Spinal cord (tissue), 10 donors: Measurements from ENCODE around the gene MAP7. TPM values are rescaled to one million over a fixed set of nuclear protein-coding genes. Genes with fewer than 3 reads are reported as not detected.
"Not testable (repeated sequence)": the region's sequence is repeated elsewhere in the genome, so short reads cannot be mapped to it uniquely, and the experiment has no call there.

ENCODE experiments used
- DNase-seq, 6 donors: peaks; one replicate each; pipeline versions ENCODE4 v3.0.0 to v3.0.0-alpha.2; 2013 to 2015; ENCODE audit warnings: low spot score in 6 of 6, low read depth in 4 of 6
- H3K27ac ChIP-seq: one replicate; pipeline ENCODE4 v1.5.1; 2013; ENCODE audit warnings: low read depth, low read length, control low read depth
- H3K27me3 ChIP-seq: one replicate; pipeline ENCODE4 v1.6.1; 2013; ENCODE audit warnings: low read length; ENCODE audit not compliant: control insufficient read depth, insufficient read depth
- H3K36me3 ChIP-seq: one replicate; pipeline ENCODE4 v1.6.1; 2013; ENCODE audit warnings: low read length; ENCODE audit not compliant: control insufficient read depth, insufficient read depth
- H3K4me1 ChIP-seq: one replicate; pipeline ENCODE4 v1.6.1; 2013; ENCODE audit warnings: low read length; ENCODE audit not compliant: control insufficient read depth, insufficient read depth
- H3K4me3 ChIP-seq: one replicate; pipeline ENCODE4 v1.5.1; 2013; ENCODE audit warnings: low read depth, low read length, control low read depth
- H3K9me3 ChIP-seq: one replicate; pipeline ENCODE4 v1.6.1; 2013; ENCODE audit warnings: low read length; ENCODE audit not compliant: control insufficient read depth, insufficient read depth
- WGBS: methylation state at CpG from one replicate; pipeline ENCODE4 v1.1.5; 2013; ENCODE audit warnings: missing lambda C conversion rate; ENCODE audit not compliant: insufficient coverage; 5-methylcytosine and 5-hydroxymethylcytosine counted together
- polyA plus RNA-seq, 2 donors: library from polyadenylated mRNA; unstranded; fragments of 120-200 nt; gene quantifications; one replicate each; pipeline ENCODE4 v1.2.1, GENCODE V29; 2013; ENCODE audit not compliant: insufficient read length in 2 of 2
- total RNA-seq, 2 donors: library from RNA; depleted of rRNA in 1 of 2; stranded (reverse); fragments of 120-200 nt in 1 of 2; fragments of >200 nt in 1 of 2; gene quantifications; one replicate each; pipeline versions ENCODE4 v1.2.3 to v1.2.4, GENCODE V29; 2013 to 2014
- donor health status: healthy.

MAP7 gene
- total and polyA plus RNA-seq, 4 donors: 9.9 to 19.7 (median 13.9) TPM

- 90% methylated on average over 2 of the region's 4 CpGs for WGBS
- DNase-seq: no peak
- Histone ChIP-seq H3K36me3 (no peaks in the 10 kb centered on the region), H3K4me3 (no peak overlapping the region), H3K27ac (no peak overlapping the region), H3K9me3 (no peaks in the 10 kb centered on the region), H3K27me3 (no peaks in the 10 kb centered on the region), H3K4me1 (no peaks in the 10 kb centered on the region)
Observed at GRCh38 chr6:136586295-136586694, 36.1 kb upstream of the MAP7 start.

GRCh38 chr6:136585523-136585922, 35.3 kb upstream of the MAP7 start:
- DNase-seq, H3K4me3 ChIP-seq, H3K27me3 ChIP-seq, H3K36me3 ChIP-seq, H3K9me3 ChIP-seq, H3K27ac ChIP-seq, H3K4me1 ChIP-seq: not testable (repeated sequence)
- WGBS: 83% methylated on average over 1 of the region's 2 CpGs

- not testable (repeated sequence) for H3K27ac ChIP-seq, DNase-seq, H3K4me3 ChIP-seq, H3K27me3 ChIP-seq, H3K4me1 ChIP-seq, H3K36me3 ChIP-seq, H3K9me3 ChIP-seq
- 83% methylated on average over 3 of the region's 5 CpGs for WGBS
Observed at GRCh38 chr6:136584290-136584689, 34.1 kb upstream of the MAP7 start.

- peak in 5 of 6 donors; percentile 15 to 79 (median 36) for DNase-seq
- Histone ChIP-seq H3K36me3 (no peaks in the 10 kb centered on the region), H3K27me3 (no peaks in the 10 kb centered on the region), H3K27ac (no peak overlapping the region), H3K9me3 (no peaks in the 10 kb centered on the region), H3K4me3 (no peak overlapping the region), H3K4me1 (no peaks in the 10 kb centered on the region)
- no CpG with 5 or more reads among the region's 3 CpGs for WGBS
Observed at GRCh38 chr6:136582711-136583471, 32.7 kb upstream of the MAP7 start.

GRCh38 chr6:136579800-136580199, 29.6 kb upstream of the MAP7 start:
- Histone ChIP-seq H3K4me3 (no peak overlapping the region), H3K27me3 (no peaks in the 10 kb centered on the region), H3K36me3 (no peaks in the 10 kb centered on the region), H3K4me1 (no peaks in the 10 kb centered on the region), H3K9me3 (no peaks in the 10 kb centered on the region), H3K27ac (no peak overlapping the region)
- DNase-seq: no peak
- no CpG with 5 or more reads among the region's 2 CpGs for WGBS

GRCh38 chr6:136576821-136577220, 26.6 kb upstream of the MAP7 start:
- no peaks in the 10 kb centered on the region for H3K36me3 ChIP-seq
- H3K4me3 ChIP-seq: no peak overlapping the region
- 93% methylated on average over 3 of the region's 6 CpGs for WGBS
- no peak overlapping the region for H3K27ac ChIP-seq
- H3K27me3 ChIP-seq: no peaks in the 10 kb centered on the region
- H3K9me3 ChIP-seq: no peaks in the 10 kb centered on the region
- H3K4me1 ChIP-seq: no peaks in the 10 kb centered on the region
- no peak for DNase-seq

- Histone ChIP-seq H3K27me3 (no peaks in the 10 kb centered on the region), H3K4me1 (no peaks in the 10 kb centered on the region), H3K4me3 (no peak overlapping the region), H3K9me3 (peaks cover 5% of the 10 kb centered on the region), H3K36me3 (no peaks in the 10 kb centered on the region), H3K27ac (no peak overlapping the region)
- DNase-seq: peak in 1 of 6 donors; percentile 51
Observed at GRCh38 chr6:136571496-136571895, 21.3 kb upstream of the MAP7 start.

- H3K27ac ChIP-seq: no peak overlapping the region
- no peaks in the 10 kb centered on the region for H3K4me1 ChIP-seq
- H3K36me3 ChIP-seq: no peaks in the 10 kb centered on the region
- no CpG with 5 or more reads among the region's 5 CpGs for WGBS
- no peak overlapping the region for H3K4me3 ChIP-seq
- no peaks in the 10 kb centered on the region for H3K27me3 ChIP-seq
- DNase-seq: no peak
- H3K9me3 ChIP-seq: peaks cover 5% of the 10 kb centered on the region
Observed at GRCh38 chr6:136571065-136571464, 20.8 kb upstream of the MAP7 start.

- H3K27me3 ChIP-seq: no peaks in the 10 kb centered on the region
- DNase-seq: no peak
- no peaks in the 10 kb centered on the region for H3K36me3 ChIP-seq
- H3K4me1 ChIP-seq: no peaks in the 10 kb centered on the region
- WGBS: 100% methylated on average over 1 of the region's 3 CpGs
- H3K4me3 ChIP-seq: no peak overlapping the region
- H3K9me3 ChIP-seq: peaks cover 5% of the 10 kb centered on the region
- H3K27ac ChIP-seq: no peak overlapping the region
Observed at GRCh38 chr6:136568129-136568528, 17.9 kb upstream of the MAP7 start.

- no peak for DNase-seq
- no peaks in the 10 kb centered on the region for H3K36me3 ChIP-seq
- WGBS: no CpG with 5 or more reads among the region's 4 CpGs
- peaks cover 5% of the 10 kb centered on the region for H3K9me3 ChIP-seq
- H3K4me1 ChIP-seq: no peaks in the 10 kb centered on the region
- no peaks in the 10 kb centered on the region for H3K27me3 ChIP-seq
- H3K27ac ChIP-seq: no peak overlapping the region
- H3K4me3 ChIP-seq: no peak overlapping the region
Observed at GRCh38 chr6:136567688-136568087, 17.5 kb upstream of the MAP7 start.
